SHP77 (cell line): ENCODE data around the gene SLIT3.
"Not testable (repeated sequence)": the region's sequence is repeated elsewhere in the genome, so short reads cannot be mapped to it uniquely, and the experiment has no call there.

ENCODE experiments used
- DNase-seq, 2 experiments: peaks; one replicate each; lab custom pipeline; 2025; lab: John Stamatoyannopoulos, UW

SLIT3 gene

DNA sequence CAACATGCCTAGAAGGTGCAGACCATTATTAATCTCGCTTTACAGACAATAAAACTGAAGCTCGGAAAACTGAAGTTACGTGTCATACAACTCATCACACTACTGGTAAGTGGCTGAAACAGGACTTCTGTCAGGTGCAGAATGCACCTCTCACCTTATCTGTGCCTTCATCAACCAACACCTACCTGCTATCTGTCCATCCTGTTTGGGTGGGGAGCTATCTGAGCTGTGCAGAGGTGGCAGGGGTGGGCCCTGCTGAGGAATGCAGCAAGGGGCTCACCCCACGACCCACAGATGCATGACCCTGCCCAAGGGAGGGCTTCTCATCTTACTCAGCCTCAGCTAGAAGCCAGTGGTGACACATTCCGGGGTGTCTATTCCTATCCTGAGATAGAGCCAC lies 81.6 kb downstream of the SLIT3 start:
- no peak for DNase-seq

DNA sequence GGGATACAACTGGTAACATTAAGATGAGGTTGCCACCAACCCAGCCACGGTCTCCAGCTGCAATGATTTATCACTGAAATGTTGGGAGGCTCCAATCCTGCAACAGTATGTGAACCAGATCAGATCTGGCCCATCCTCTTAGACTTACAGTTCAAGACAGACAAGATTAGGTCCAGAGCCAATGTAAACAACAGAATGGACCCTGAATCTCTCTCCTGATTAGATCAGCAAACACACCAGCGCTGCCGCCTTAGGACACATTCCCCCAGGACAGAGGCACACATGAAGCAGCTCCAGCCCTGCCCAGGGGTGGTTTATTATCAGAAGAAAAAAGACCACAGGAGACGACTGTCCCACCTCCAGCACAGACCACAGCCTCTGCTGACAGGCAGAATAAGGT lies 82.1 kb downstream of the SLIT3 start:
- no peak for DNase-seq

DNA sequence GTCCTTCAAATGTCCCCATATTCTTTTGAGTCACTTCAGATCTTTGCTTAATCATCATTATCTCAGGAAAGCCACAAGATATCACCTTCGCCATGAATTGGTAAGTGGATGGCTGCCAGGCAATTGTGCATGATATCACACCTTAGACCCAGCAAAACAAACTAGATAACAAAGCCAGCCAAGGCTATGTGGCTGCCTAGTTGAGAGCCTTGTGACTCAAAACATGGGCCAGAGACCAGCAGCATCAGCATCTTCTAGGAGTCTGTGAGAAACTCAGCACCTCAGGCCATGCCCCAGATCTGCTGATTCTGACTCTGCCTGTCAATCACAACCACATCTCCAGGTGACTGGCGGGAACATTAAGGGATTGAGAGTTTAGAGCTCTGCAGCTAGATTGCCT lies 82.8 kb downstream of the SLIT3 start:
- no peak for DNase-seq

DNA sequence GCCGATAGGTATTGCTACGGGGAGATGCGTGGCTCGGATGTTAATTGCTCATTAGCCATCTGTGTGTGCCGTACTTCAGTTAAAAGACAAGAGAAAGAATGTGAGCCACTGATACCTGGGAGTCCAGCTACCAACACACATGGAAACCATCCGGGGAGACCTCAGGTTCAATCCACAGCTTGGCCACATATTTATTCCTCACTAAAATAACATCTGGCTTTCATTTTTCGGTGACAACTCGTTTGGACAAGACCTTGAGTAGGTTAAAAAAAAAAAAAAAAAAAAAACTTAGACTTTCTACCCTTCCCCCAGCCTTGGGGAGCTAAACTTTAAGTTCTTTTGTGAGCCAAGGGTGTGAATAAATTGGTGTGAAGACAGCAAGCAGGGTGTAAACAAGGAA lies 84.1 kb downstream of the SLIT3 start:
- DNase-seq: no peak

DNA sequence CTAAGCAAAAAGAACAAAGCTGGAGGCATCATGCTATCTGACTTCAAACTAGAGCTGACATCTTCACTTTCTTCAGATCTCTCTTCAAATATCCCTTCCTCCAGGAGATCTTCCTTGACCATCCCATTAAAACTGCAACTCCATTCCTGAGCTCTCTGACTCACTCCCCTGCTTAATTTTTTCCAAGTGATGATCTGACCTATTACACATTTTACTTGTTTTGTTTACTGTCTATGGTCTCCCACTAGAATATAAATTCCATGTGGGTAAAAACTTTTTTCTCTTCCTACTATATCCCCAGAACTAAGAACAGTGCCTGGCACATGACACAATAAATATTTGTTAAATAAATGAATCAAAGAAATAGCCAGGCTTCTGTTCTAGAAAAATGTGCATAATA lies 87.5 kb downstream of the SLIT3 start:
- no peak for DNase-seq

- DNase-seq: not testable (repeated sequence)
Observed at GRCh38 chr5:169211761-169212160, 89.2 kb downstream of the SLIT3 start.

- no peak for DNase-seq
Observed at GRCh38 chr5:169204788-169205400, 96.0 kb downstream of the SLIT3 start.

DNA sequence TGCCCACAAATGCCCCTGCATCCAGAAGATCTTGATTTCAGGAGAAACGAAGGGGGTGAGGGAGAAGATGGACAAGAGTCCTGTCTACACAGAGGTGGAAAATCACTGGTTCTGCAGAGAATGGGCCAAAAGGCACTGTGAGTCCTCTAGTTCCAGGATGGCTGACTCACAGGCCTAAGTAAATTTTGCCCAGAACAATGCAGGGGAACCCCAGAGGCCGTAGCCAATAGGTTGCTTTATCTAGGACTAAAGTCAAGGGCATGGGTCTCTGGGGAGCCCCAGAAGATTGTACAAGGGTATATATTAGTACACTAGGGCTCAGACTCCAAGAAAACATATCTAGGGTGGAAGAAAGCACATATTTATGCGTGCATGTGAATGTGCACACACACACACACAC lies 98.0 kb downstream of the SLIT3 start:
- DNase-seq: no peak

DNA sequence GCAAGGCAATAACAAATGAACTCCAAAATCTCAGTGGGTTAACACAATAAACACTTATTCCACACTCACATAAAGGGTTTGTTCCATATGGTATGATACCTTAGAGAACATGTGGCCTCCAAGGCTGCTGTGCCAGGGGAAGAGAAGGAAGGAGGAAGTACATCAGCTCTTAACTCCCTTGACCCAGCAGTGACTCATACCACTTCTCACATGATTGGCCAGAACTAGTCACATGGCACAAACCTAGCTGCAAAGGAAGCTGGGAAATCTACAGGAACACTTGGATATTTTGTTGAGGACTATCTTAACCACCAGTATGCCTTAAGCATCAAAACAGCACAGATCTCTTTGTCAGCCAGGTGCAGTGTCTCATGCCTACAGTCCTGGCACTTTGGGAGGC lies 99.3 kb downstream of the SLIT3 start:
- DNase-seq: no peak

DNA sequence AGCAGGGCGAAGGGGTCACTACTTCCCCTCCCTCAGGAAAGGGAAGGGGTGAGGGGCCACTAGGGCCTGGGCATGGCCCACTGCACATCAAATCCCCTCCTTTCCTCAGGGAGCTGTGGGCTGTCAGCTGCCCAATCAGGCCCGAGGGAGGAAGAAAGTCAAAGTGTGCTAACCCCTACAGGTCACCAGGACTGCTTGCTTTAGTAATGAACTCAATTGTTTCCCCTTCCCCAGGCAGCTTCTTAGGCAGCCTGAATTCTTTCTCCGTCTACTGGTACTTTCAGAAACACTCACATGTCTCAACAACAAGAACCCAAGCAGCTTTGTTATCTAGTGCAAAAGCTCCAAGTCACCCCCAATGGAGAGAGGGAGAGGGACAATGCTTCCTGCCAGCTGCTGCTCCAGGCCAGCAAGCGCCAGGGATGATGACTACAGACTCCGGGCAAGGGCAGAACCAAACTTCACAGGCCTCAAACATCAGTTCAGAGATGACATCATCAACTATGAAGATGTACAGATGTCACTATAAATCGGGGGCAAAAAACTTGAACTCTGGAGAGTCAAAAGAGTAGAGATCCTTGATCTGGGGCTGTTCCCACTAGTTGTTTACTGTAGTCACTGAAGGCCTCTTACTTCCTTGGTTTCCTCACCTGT lies 100.7 kb downstream of the SLIT3 start:
- DNase-seq: no peak

- no peak for DNase-seq
Observed at GRCh38 chr5:169197343-169197742, 103.6 kb downstream of the SLIT3 start.

DNA sequence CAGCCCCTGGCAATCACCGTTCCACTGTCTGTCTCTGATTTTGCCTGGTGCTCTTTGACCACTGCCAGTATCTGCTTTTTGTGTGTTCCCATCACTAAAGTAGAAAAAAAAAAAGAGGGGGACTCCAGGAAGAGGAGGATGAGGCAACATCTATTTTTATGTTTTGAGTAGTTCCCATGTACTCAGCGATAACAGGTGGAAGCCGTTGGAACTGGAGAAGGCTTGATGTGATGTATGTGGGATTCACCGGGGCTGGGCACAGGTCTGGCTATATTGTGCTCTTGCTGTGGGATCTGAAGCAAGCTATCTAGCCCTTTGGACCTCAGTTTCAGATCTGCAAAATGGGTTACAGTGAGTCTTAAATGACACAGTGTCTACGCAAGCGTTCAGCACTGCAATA lies 104.9 kb downstream of the SLIT3 start:
- DNase-seq: no peak

DNA sequence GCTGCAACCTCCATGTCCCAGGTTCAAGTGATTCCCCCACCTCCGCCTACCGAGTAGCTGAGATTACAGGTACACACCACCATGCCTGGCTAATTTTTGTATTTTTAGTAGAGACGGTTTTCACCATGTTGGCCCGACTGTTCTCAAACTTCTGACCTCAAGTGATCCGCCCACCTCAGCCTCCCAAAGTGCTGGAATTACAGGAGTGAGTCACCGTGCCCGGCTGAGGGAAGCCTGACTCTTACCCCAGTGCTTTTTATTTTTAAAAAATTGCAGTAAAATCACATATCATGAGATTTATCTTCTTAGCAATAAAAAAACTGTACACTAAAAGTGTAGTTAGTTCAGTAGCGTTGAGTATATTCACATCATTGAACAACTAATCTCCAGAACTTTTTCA lies 105.3 kb downstream of the SLIT3 start:
- no peak for DNase-seq

- DNase-seq: no peak
Observed at GRCh38 chr5:169192536-169192935, 108.4 kb downstream of the SLIT3 start.

DNA sequence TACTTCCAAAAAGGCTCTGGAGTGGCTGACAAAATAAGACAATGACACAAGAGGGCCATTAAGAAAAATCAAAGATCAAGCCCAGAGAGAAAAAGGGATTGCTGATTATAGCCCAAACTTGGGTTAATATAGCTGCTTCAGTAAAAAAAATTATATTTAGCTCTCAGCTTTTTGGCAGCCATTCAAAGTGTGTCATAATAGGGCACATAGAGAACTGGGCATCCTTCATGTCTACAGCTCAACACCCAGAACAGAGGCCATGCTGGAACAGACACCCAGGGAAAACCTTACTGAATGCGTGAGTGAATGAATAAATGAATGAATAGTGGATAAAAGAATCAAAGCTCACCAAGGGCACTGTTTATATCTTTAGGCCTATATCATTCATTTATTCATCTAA lies 110.1 kb downstream of the SLIT3 start:
- no peak for DNase-seq

DNA sequence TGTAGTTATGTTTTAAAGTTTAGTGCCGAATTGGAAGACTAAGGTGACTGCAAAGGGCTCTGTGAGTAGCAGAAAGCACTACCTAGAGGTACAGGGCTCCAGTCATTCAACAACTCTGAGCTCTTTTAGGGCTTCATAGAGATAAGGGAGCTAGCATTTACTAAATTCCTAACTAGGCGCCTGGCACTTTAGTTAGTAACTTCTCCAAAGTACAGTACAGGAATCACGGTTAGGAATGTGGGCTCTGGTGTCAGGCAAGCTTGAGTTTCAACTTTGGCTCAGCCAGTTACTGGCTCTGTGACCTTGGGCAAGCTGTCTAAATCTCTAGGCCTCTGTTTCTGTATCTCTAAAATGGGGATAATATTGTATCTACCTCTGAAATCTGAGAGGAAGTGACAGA lies 115.3 kb downstream of the SLIT3 start:
- DNase-seq: no peak

- DNase-seq: no peak
Observed at GRCh38 chr5:169183576-169183975, 117.4 kb downstream of the SLIT3 start.

GRCh38 chr5:169182797-169183196 lies 118.1 kb downstream of the SLIT3 start:
- DNase-seq: no peak

DNA sequence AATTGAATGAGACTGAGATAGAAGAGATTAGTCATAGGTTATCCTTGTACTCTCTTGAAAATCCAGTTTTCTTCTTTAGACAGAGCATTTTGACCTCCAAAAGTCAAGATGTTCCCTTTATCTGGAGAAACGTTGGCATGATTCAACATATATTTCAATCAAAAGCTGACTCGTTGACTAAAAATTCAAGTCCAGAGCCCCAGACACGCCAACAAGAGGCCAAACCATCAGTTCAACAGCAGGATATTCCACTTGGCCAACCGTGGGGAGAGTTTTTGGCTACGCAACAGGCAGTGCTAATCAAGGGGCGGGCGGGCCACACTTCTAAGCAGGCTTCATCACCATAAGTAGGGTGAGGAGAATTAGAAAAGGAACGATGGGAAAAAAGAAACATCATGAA lies 119.1 kb downstream of the SLIT3 start:
- DNase-seq: no peak

- DNase-seq: no peak
Observed at GRCh38 chr5:169178754-169179153, 122.2 kb downstream of the SLIT3 start.

DNA sequence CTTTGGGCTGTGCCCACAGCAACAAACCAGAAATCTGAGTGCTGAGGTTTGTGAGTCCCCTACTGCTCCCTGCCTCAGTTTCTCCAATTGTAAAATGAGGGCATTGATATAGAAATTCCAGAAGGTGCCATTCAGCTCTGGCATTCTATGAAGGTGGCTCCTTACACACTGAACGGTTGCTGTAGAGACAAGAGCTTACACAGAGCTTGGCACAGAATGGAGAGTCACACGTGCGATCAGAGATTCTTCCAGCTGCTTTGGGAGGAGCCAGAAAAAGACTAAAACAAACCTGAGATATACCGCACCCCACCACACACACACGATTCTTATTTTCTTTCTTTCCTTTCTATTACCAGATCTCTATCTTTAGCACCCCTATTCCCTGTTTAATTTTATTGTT lies 122.7 kb downstream of the SLIT3 start:
- DNase-seq: no peak

GRCh38 chr5:169176709-169177694 lies 123.9 kb downstream of the SLIT3 start:
- DNase-seq: no peak

GRCh38 chr5:169175733-169176132 lies 125.2 kb downstream of the SLIT3 start:
- no peak for DNase-seq
